A549 (cell line): Measurements from ENCODE around the gene HBA2.

Experiments used
- EHMT2 ChIP-seq: fragments of 200-600 bp; sonication (generic); IDR thresholded peaks from 2 replicates; pipeline ENCODE4 v1.6.1; 2016; ENCODE audit warnings: antibody characterized with exemption, low read depth, mild to moderate bottlenecking, moderate library complexity
- EP300 ChIP-seq, 2 experiments: fragments of >200 bp; sonication (Bioruptor Twin); formaldehyde crosslinking; IDR thresholded peaks; 2 replicates in 1 of 2; 3 replicates in 1 of 2; pipeline ENCODE4 v1.6.1; 2016 to 2017
- KDM1A ChIP-seq: fragments of 200-600 bp; sonication (generic); IDR thresholded peaks from 2 replicates; pipeline ENCODE4 v1.6.1; 2016; ENCODE audit warnings: low read depth, mild to moderate bottlenecking
- MAX ChIP-seq: IDR thresholded peaks from 2 replicates; pipeline ENCODE4 v1.6.1; 2012
- POLR2A ChIP-seq: IDR thresholded peaks from 2 replicates; pipeline ENCODE4 v1.6.1; 2012; ENCODE audit warnings: mild to moderate bottlenecking, low read length
- RAD21 ChIP-seq, 2 experiments: fragments of >200 bp in 1 of 2; sonication (Bioruptor Twin) in 1 of 2; formaldehyde crosslinking in 1 of 2; IDR thresholded peaks in 1 of 2; conservative IDR thresholded peaks in 1 of 2; 2 replicates in 1 of 2; 3 replicates in 1 of 2; pipeline ENCODE4 v1.6.1; 2012 to 2018; ENCODE audit warnings: inconsistent platforms in 1 of 2
- REST ChIP-seq: fragments of 200-600 bp; sonication (generic); IDR thresholded peaks from 2 replicates; pipeline ENCODE4 v1.6.1; 2016; ENCODE audit warnings: antibody characterized with exemption, mild to moderate bottlenecking, moderate library complexity
- RFX5 ChIP-seq: fragments of 450-650 bp; IDR thresholded peaks from 2 replicates; pipeline ENCODE4 v1.7.1; 2014; ENCODE audit warnings: antibody characterized with exemption, mild to moderate bottlenecking, moderate library complexity
- RNF2 ChIP-seq: fragments of 200-600 bp; sonication (generic); IDR thresholded peaks from 2 replicates; pipeline ENCODE4 v1.6.1; 2016; ENCODE audit warnings: low read depth, mild to moderate bottlenecking, antibody characterized with exemption, moderate library complexity, borderline replicate concordance
- TF ChIP-seq, protein P1 (sequence below): fragments of >200 bp; sonication (Bioruptor Twin); formaldehyde crosslinking; IDR thresholded peaks from 3 replicates; pipeline ENCODE4 v1.5.1; 2016

DNA sequence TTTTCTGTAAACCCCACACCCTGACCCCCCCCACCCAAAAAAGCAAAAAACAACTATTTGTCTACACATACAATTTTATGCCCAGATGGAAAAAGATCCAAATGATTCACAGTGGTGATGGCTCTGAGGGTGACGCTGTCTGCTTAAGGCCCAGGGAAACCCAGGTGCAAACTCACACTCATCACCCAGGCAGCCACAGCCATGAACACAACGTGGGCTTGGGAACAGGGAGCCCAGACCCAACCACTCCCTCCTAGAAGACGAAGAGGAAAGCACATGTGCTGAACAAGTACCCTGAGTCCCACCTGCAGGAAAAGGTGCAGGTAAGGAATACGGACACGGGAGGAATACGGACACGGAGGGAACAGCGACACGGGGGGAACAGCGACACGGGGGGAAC lies 13.0 kb downstream of the HBA2 start:
- no peak for TF ChIP-seq KDM1A
- TF ChIP-seq REST: no peak
- TF ChIP-seq, protein P1, sequence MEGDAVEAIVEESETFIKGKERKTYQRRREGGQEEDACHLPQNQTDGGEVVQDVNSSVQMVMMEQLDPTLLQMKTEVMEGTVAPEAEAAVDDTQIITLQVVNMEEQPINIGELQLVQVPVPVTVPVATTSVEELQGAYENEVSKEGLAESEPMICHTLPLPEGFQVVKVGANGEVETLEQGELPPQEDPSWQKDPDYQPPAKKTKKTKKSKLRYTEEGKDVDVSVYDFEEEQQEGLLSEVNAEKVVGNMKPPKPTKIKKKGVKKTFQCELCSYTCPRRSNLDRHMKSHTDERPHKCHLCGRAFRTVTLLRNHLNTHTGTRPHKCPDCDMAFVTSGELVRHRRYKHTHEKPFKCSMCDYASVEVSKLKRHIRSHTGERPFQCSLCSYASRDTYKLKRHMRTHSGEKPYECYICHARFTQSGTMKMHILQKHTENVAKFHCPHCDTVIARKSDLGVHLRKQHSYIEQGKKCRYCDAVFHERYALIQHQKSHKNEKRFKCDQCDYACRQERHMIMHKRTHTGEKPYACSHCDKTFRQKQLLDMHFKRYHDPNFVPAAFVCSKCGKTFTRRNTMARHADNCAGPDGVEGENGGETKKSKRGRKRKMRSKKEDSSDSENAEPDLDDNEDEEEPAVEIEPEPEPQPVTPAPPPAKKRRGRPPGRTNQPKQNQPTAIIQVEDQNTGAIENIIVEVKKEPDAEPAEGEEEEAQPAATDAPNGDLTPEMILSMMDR: no peak
- TF ChIP-seq EHMT2: no peak
- TF ChIP-seq POLR2A: no peak
- TF ChIP-seq RNF2: no peak
- TF ChIP-seq MAX: no peak
- TF ChIP-seq RAD21 (conservative IDR thresholded peaks at IDR 0.05 in 1 of 2, IDR thresholded peaks at IDR 0.05 in 1 of 2): no peak
- TF ChIP-seq RFX5: no peak
- no peak for TF ChIP-seq EP300 (IDR thresholded peaks at IDR 0.05)
